Activated CD4-positive, alpha-beta T cell treated with anti-CD3 and anti-CD28 coated beads, Interleukin-2, amount 10 ng/mL, durations not matched to agents 7 days and 5 days (primary cell): ENCODE measurements around the gene ANKRD22. TPM values are rescaled to one million over a fixed set of nuclear protein-coding genes. Genes with fewer than 3 reads are reported as not detected.

ENCODE experiments used
- CTCF ChIA-PET: fragments of 350-600 bp; sonication (Branson Sonifier 250); formaldehyde crosslinking; loops from one replicate; lab custom pipeline; 2021; ENCODE audit warnings: antibody characterized with exemption; lab: Charles Lee
- POLR2A ChIA-PET: fragments of 350-600 bp; sonication (Branson Sonifier 250); formaldehyde crosslinking; loops from one replicate; lab custom pipeline; 2021; ENCODE audit warnings: antibody characterized with exemption; lab: Charles Lee
- DNase-seq: peaks from one replicate; pipeline ENCODE4 v3.0.0-alpha.2; 2020
- H3K27ac Mint-ChIP-seq: one replicate; pipeline ENCODE4 v1.8.0; 2021; ENCODE audit warnings: mild to moderate bottlenecking, moderate library complexity, mixed read lengths
- H3K27me3 Mint-ChIP-seq: one replicate; pipeline ENCODE4 v1.8.0; 2021; ENCODE audit warnings: mixed read lengths
- H3K36me3 Mint-ChIP-seq: one replicate; pipeline ENCODE4 v1.8.0; 2021; ENCODE audit warnings: low read depth, mixed read lengths
- H3K4me1 Mint-ChIP-seq: one replicate; pipeline ENCODE4 v1.8.0; 2021; ENCODE audit warnings: mixed read lengths
- H3K4me3 Mint-ChIP-seq: one replicate; pipeline ENCODE4 v1.8.0; 2021; ENCODE audit warnings: mild to moderate bottlenecking, moderate library complexity, mixed read lengths
- H3K9me3 Mint-ChIP-seq: one replicate; pipeline ENCODE4 v1.8.0; 2021; ENCODE audit warnings: mixed read lengths
- total RNA-seq, 2 experiments: library from RNA; stranded (reverse); gene quantifications; one replicate each; pipeline ENCODE4 v1.2.3, GENCODE V29; 2021

ANKRD22 gene
- total RNA-seq = under 1 TPM; 0.17 to 0.48 TPM

- Mint-ChIP-seq H3K9me3 (no peaks in the 10 kb centered on the region), H3K4me1 (peaks cover 21% of the 10 kb centered on the region), H3K36me3 (no peaks in the 10 kb centered on the region), H3K27me3 (peaks cover 3% of the 10 kb centered on the region), H3K4me3 (no peak within 1 kb of the TSS), H3K27ac (no peak within 1 kb of the TSS)
- ChIA-PET CTCF (no interaction called here), POLR2A (no interaction called here)
- DNase-seq = no peak
Observed at GRCh38 chr10:88851706-88852105, at the start of gene ANKRD22. ANKRD22 (minus strand) TSS chr10:88851844; CDS start chr10:88851607, 237 bp downstream.

- Mint-ChIP-seq H3K27me3 (no peaks in the 10 kb centered on the region), H3K4me1 (peaks cover 62% of the 10 kb centered on the region), H3K27ac (no peak overlapping the region), H3K9me3 (no peaks in the 10 kb centered on the region), H3K36me3 (peaks cover 75% of the 10 kb centered on the region), H3K4me3 (no peak overlapping the region)
- no peak for DNase-seq
- ChIA-PET CTCF (interaction anchor here (1.1 to 2.1 kb wide), 3 partner anchors 8 to 35 kb away, joined by 3 to 8 read pairs (median 6); no protein-coding TSS in a partner anchor), POLR2A (no interaction called here)
Observed at GRCh38 chr10:88899886-88900285, 48.2 kb upstream of the ANKRD22 start.

DNA sequence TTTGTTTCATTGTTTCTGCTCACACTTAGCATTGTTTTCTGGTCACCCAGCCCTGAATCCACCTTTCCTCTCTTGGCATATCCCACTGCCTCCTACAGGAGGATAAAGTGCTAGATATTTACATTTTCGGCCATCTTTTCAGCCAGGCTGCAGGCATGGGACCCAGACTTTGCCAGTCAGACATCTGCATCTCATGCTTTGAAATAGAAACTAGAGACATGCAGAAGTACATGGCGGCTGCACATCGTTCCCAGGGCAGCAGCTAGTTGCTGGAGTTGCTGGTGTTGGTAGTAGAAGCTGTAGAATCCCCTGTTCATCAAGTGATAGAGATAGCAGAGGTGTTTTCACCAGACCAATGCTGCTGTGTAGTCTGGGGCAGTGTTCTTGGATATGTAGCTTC is 47.1 kb upstream of the ANKRD22 start:
- peaks cover 67% of the 10 kb centered on the region for H3K4me1 Mint-ChIP-seq
- ChIA-PET CTCF (interaction anchor here (0.6 to 1.1 kb wide), 2 partner anchors 12 to 191 kb away, joined by 3 to 5 read pairs; no protein-coding TSS in a partner anchor), POLR2A (no interaction called here)
- no peak overlapping the region for H3K27ac Mint-ChIP-seq
- no peaks in the 10 kb centered on the region for H3K27me3 Mint-ChIP-seq
- no peak for DNase-seq
- H3K36me3 Mint-ChIP-seq = peaks cover 71% of the 10 kb centered on the region
- H3K9me3 Mint-ChIP-seq = no peaks in the 10 kb centered on the region
- no peak overlapping the region for H3K4me3 Mint-ChIP-seq

DNA sequence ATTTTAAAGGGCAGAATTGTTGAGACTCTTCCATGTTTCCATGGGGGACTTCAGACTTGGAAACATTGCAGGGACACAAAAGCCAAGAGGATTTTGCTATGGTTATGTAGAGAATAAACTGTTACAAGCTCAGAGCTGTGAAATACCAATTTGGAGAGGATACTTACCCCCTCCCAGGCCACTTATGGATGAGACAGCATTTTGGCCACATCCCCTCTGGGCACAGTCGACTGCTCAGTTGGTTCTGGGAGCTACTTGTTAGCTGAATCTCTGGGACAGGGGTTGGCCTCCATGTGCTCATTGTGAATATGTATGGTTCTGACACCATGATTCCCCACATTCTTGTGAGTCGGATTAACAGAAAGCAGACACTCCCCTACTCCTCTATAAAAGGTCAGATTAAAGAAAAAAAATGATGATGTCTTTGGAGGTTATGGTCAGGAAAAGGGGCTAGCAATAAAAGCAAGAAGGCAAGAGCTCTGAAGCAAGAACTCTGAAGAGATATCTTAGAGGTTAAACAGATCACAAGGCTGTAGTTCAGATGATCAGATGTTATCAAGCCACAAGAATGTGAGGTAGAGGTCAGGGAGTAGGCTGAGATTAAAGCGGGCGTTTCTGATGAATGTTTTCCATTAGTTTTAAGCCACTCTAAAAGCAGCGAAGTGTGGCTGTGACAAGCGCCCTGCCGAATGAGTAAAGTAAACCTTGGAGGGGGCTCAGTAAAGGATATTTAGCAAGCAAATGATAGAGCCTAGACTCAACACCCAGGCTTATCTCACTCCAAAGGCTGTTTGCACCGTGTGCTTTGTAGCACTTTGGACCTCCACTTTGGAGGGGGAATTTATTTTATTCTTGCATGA is 45.6 kb upstream of the ANKRD22 start:
- no peaks in the 10 kb centered on the region for H3K9me3 Mint-ChIP-seq
- ChIA-PET POLR2A (no interaction called here), CTCF (interaction anchor here (1.2 kb wide), 1 partner anchor 169 kb away, joined by 4 read pairs; no protein-coding TSS in a partner anchor)
- no peak overlapping the region for H3K4me3 Mint-ChIP-seq
- no peaks in the 10 kb centered on the region for H3K27me3 Mint-ChIP-seq
- H3K36me3 Mint-ChIP-seq = peaks cover 62% of the 10 kb centered on the region
- peaks cover 70% of the 10 kb centered on the region for H3K4me1 Mint-ChIP-seq
- peak overlapping the region; percentile 2 for H3K27ac Mint-ChIP-seq
- DNase-seq = no peak

GRCh38 chr10:88896372-88896993 is 44.8 kb upstream of the ANKRD22 start:
- Mint-ChIP-seq H3K27me3 (no peaks in the 10 kb centered on the region), H3K9me3 (no peaks in the 10 kb centered on the region), H3K4me1 (peaks cover 67% of the 10 kb centered on the region), H3K27ac (no peak overlapping the region), H3K36me3 (peaks cover 58% of the 10 kb centered on the region), H3K4me3 (no peak overlapping the region)
- DNase-seq = no peak
- ChIA-PET CTCF (no interaction called here), POLR2A (no interaction called here)

- no peak for DNase-seq
- ChIA-PET CTCF (interaction anchor here (0.8 to 1.4 kb wide), 5 partner anchors 8 to 38 kb away, joined by 3 read pairs; no protein-coding TSS in a partner anchor), POLR2A (no interaction called here)
- Mint-ChIP-seq H3K9me3 (no peaks in the 10 kb centered on the region), H3K4me1 (peaks cover 61% of the 10 kb centered on the region), H3K4me3 (no peak overlapping the region), H3K27ac (no peak overlapping the region), H3K36me3 (peaks cover 51% of the 10 kb centered on the region), H3K27me3 (no peaks in the 10 kb centered on the region)
Observed at GRCh38 chr10:88895250-88895649, 43.6 kb upstream of the ANKRD22 start.

DNA sequence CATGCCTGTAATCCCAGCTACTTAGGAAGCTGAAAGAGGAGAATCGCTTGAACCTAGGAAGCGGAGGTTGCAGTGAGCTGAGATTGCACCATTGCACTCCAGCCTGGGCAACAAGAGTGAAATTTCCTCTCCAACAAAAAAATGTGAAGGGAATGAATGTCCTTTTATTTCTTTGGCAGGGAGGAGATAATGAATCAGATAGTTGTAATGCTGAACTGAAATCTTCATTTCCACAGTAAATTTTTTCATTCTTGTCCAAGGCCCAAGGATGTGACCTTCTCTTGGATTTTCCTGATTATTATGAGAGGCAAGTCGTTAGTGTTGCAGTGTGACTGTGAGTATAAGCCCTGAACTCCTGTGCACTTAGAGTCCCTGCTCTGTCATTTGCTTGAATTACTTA is 42.0 kb upstream of the ANKRD22 start:
- POLR2A ChIA-PET = no interaction called here
- no peak overlapping the region for H3K4me3 Mint-ChIP-seq
- peaks cover 43% of the 10 kb centered on the region for H3K36me3 Mint-ChIP-seq
- CTCF ChIA-PET = interaction anchor here (1.4 kb wide), 1 partner anchor 17 kb away, joined by 3 read pairs; no protein-coding TSS in a partner anchor
- H3K27ac Mint-ChIP-seq = peak overlapping the region; percentile 16
- no peak for DNase-seq
- H3K4me1 Mint-ChIP-seq = peaks cover 60% of the 10 kb centered on the region
- no peaks in the 10 kb centered on the region for H3K27me3 Mint-ChIP-seq
- no peaks in the 10 kb centered on the region for H3K9me3 Mint-ChIP-seq

DNA sequence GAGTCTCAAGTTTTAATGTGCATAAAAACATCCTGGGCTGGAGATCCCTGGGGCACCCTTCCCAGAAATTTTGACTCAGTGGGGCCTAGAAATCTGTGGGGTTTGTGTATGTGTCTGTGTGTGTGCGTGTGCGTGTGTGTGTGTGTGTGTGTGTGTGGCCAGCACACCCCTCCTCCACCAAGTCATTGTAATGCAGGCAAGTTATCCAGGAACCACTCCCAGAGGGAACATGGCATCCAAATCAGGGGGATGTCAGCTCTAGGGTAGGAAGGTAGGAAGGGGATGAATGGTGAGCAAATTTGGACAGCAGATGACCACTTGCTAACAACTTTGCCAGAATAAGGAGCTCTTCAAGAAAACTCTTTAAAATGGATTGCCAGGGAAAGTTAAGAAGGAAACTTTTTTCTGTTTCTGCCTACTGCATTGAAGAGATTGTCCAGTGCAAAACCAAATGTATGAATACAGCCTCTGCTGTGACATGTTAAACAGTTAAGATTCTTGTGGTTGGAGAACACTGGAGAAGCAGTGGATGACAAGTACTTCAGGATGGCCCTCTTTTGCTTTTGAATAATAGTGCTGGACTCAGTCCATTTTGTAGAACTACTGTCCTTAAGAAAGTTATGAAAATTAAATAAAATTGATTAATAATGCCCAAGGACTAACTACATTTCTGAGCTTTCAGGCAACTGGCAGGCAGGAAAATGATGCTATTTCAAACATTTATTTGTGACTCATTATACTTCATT is 40.8 kb upstream of the ANKRD22 start:
- Mint-ChIP-seq H3K4me3 (no peak overlapping the region), H3K27ac (no peak overlapping the region), H3K9me3 (no peaks in the 10 kb centered on the region), H3K4me1 (peaks cover 61% of the 10 kb centered on the region), H3K27me3 (no peaks in the 10 kb centered on the region), H3K36me3 (peaks cover 48% of the 10 kb centered on the region)
- DNase-seq = no peak
- POLR2A ChIA-PET = interaction anchor here (0.6 kb wide), 1 partner anchor 69 kb away, joined by 6 read pairs; no protein-coding TSS in a partner anchor
- CTCF ChIA-PET = interaction anchor here (0.6 to 2.1 kb wide), 4 partner anchors 8 to 40 kb away, joined by 3 to 8 read pairs (median 3); no protein-coding TSS in a partner anchor

- CTCF ChIA-PET = interaction anchor here (2.1 kb wide), 1 partner anchor 10 kb away, joined by 8 read pairs; no protein-coding TSS in a partner anchor
- peaks cover 39% of the 10 kb centered on the region for H3K36me3 Mint-ChIP-seq
- no peak overlapping the region for H3K27ac Mint-ChIP-seq
- no peaks in the 10 kb centered on the region for H3K9me3 Mint-ChIP-seq
- no peak overlapping the region for H3K4me3 Mint-ChIP-seq
- DNase-seq = no peak
- POLR2A ChIA-PET = no interaction called here
- no peaks in the 10 kb centered on the region for H3K27me3 Mint-ChIP-seq
- peaks cover 55% of the 10 kb centered on the region for H3K4me1 Mint-ChIP-seq
Observed at GRCh38 chr10:88890681-88891381, 39.2 kb upstream of the ANKRD22 start.

DNA sequence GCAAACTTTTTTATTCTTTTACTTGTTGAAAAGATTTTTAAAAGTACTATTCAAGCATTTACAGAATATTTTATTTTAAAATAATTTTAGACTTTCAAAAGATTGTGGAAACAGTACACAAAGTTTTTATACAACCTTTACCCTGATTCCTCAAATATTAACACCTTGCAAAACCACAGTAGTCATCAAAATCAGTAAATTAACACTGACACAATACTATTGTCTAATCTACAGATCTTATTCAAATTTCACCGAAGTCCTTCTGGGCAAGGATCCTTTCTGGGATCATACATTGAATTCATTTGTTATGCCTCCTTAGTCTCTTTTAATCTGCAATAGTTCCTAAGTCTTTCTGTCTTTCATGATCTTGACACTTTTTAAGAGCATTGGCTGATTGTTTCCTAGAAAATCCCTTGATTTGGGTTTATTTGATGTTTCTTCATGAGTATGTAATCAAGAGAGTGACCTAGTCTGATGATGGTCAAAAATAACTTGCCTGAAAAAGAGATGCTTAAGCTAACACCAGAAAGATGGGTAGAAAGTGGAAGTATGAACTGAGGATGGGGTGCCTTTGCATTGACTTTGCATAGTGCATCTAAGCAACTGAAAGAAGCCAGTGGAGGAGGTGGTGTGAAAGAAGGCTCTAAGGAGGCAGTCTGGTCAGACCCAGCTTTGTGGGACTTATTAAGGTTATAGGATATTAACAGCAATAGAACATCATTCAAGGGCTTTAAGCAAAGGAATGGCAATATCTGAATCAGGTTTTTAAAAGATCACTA is 38.1 kb upstream of the ANKRD22 start:
- H3K27ac Mint-ChIP-seq = no peak overlapping the region
- POLR2A ChIA-PET = no interaction called here
- CTCF ChIA-PET = interaction anchor here (1.2 kb wide), 1 partner anchor 12 kb away, joined by 3 read pairs; no protein-coding TSS in a partner anchor
- no peak overlapping the region for H3K4me3 Mint-ChIP-seq
- peaks cover 40% of the 10 kb centered on the region for H3K36me3 Mint-ChIP-seq
- H3K4me1 Mint-ChIP-seq = peaks cover 58% of the 10 kb centered on the region
- H3K27me3 Mint-ChIP-seq = no peaks in the 10 kb centered on the region
- DNase-seq = no peak
- H3K9me3 Mint-ChIP-seq = no peaks in the 10 kb centered on the region

GRCh38 chr10:88888810-88889445 is 37.3 kb upstream of the ANKRD22 start:
- Mint-ChIP-seq H3K4me3 (no peak overlapping the region), H3K9me3 (no peaks in the 10 kb centered on the region), H3K27ac (no peak overlapping the region), H3K36me3 (peaks cover 39% of the 10 kb centered on the region), H3K27me3 (no peaks in the 10 kb centered on the region), H3K4me1 (peaks cover 62% of the 10 kb centered on the region)
- POLR2A ChIA-PET = no interaction called here
- no peak for DNase-seq
- CTCF ChIA-PET = interaction anchor here (0.9 to 1.2 kb wide), 2 partner anchors 12 kb away, joined by 3 read pairs; no protein-coding TSS in a partner anchor
